Fibroblast of lung (primary cell): ENCODE measurements around the gene NTRK3.

ENCODE experiments used
- CTCF ChIP-seq, 2 donors: IDR thresholded peaks in 1 of 2; conservative IDR thresholded peaks in 1 of 2; 1 replicate in 1 of 2; 2 replicates in 1 of 2; pipeline ENCODE4 v1.5.1; 2011 to 2012; ENCODE audit warnings: low read length in 2 of 2, control low read depth in 1 of 2, inconsistent platforms in 1 of 2, low read depth in 1 of 2, mild to moderate bottlenecking in 1 of 2
- EZH2 ChIP-seq: IDR thresholded peaks from 2 replicates; pipeline ENCODE4 v1.5.1; 2012; ENCODE audit warnings: low read length, control low read depth, mild to moderate bottlenecking; ENCODE audit errors: missing control alignments

- TF ChIP-seq CTCF (conservative IDR thresholded peaks at IDR 0.05 in 1 of 2, IDR thresholded peaks at IDR 0.05 in 1 of 2; ENCODE audit: low read depth in 1 of 2, low read length in 2 of 2) (no peak), EZH2 (no peak)
Measured at GRCh38 chr15:88174571-88174970, 82.0 kb downstream of the NTRK3 start.
